ENCODE data around the gene ASH1L.
"Not testable (repeated sequence)": the region's sequence is repeated elsewhere in the genome, so short reads cannot be mapped to it uniquely, and the experiment has no call there.

Gene ASH1L

GRCh38 chr1:155562581-155563376, at the start of gene ASH1L:
Gene ASH1L (minus strand): TSS chr1:155562803. CDS start chr1:155521519, 41,284 bp downstream.
- DNase-seq (ENCODE audit: low read depth in 2 of 2), result peak; percentile 86 to 87

- DNase-seq (ENCODE audit: low read depth in 2 of 2), result not testable (repeated sequence)
These were observed 47.6 kb upstream of the ASH1L start for GRCh38 chr1:155610257-155610647.

- DNase-seq (ENCODE audit: low read depth in 2 of 2), result peak; percentile 81 to 88
These were observed 47.1 kb upstream of the ASH1L start, which contains the start of gene MSTO1 for GRCh38 chr1:155609515-155610256. Gene MSTO1 (plus strand): TSS chr1:155610218. CDS start chr1:155610249, 31 bp downstream.

- DNase-seq (ENCODE audit: low read depth in 2 of 2), result no peak
These were observed 46.3 kb upstream of the ASH1L start for GRCh38 chr1:155608888-155609225.

GRCh38 chr1:155607708-155608107, 45.1 kb upstream of the ASH1L start:
- no peak for DNase-seq (ENCODE audit: low read depth in 2 of 2)

- DNase-seq (ENCODE audit: low read depth in 2 of 2), result not testable (repeated sequence)
These were observed 37.4 kb upstream of the ASH1L start for GRCh38 chr1:155599828-155600572.

GRCh38 chr1:155598842-155599331, 36.3 kb upstream of the ASH1L start:
- no peak for DNase-seq (ENCODE audit: low read depth in 2 of 2)

- no peak for DNase-seq (ENCODE audit: low read depth in 2 of 2)
These were observed 34.3 kb upstream of the ASH1L start for GRCh38 chr1:155596864-155597263.

GRCh38 chr1:155595877-155596474, 33.4 kb upstream of the ASH1L start:
- not testable (repeated sequence) for DNase-seq (ENCODE audit: low read depth in 2 of 2)

GRCh38 chr1:155591770-155592169, 29.2 kb upstream of the ASH1L start:
- DNase-seq (ENCODE audit: low read depth in 2 of 2), result no peak

- not testable (repeated sequence) for DNase-seq (ENCODE audit: low read depth in 2 of 2)
These were observed 28.1 kb upstream of the ASH1L start for GRCh38 chr1:155590516-155591247.

- not testable (repeated sequence) for DNase-seq (ENCODE audit: low read depth in 2 of 2)
These were observed 26.7 kb upstream of the ASH1L start for GRCh38 chr1:155589282-155589681.

- DNase-seq (ENCODE audit: low read depth in 2 of 2), result not testable (repeated sequence)
These were observed 21.2 kb upstream of the ASH1L start for GRCh38 chr1:155583846-155584245.

GRCh38 chr1:155575608-155576007, 13.0 kb upstream of the ASH1L start:
- DNase-seq (ENCODE audit: low read depth in 2 of 2), result not testable (repeated sequence)

- DNase-seq (ENCODE audit: low read depth in 2 of 2), result no peak
These were observed 11.5 kb upstream of the ASH1L start for GRCh38 chr1:155574077-155574476.

GRCh38 chr1:155570593-155570990, 8.0 kb upstream of the ASH1L start:
- DNase-seq (ENCODE audit: low read depth in 2 of 2), result no peak

GRCh38 chr1:155569988-155570592, 7.5 kb upstream of the ASH1L start:
- DNase-seq (ENCODE audit: low read depth in 2 of 2), result no peak

- DNase-seq (ENCODE audit: low read depth in 2 of 2), result not testable (repeated sequence)
These were observed 897 bp upstream of the ASH1L start for GRCh38 chr1:155563377-155564022.

GRCh38 chr1:155561779-155562580, 623 bp downstream of the ASH1L start:
- DNase-seq (ENCODE audit: low read depth in 2 of 2), result peak; percentile 29 to 42

Measured in stimulated activated CD8-positive, alpha-beta memory T cell treated with anti-CD3 and anti-CD28 coated beads, Interleukin-7, amount 100 ng/mL, for 1 hour (primary cell).